OCI-LY1 (cell line): ENCODE results near the gene ABCA13.

ENCODE experiments used
- CTCF ChIP-seq: fragments of 200-600 bp; sonication (generic), shearing (Covaris generic); IDR thresholded peaks from 2 replicates; pipeline ENCODE4 v1.5.1; 2017; ENCODE audit warnings: mild to moderate bottlenecking, antibody characterized with exemption, low read length, moderate library complexity, mixed read lengths
- EZH2 ChIP-seq: fragments of 200-600 bp; sonication (generic), shearing (Covaris generic); IDR thresholded peaks from 2 replicates; pipeline ENCODE4 v1.8.0; 2017; ENCODE audit warnings: borderline replicate concordance, mixed run types, mild to moderate bottlenecking, antibody characterized with exemption, low read length, moderate library complexity, mixed read lengths

- TF ChIP-seq CTCF (no peak), EZH2 (no peak)
Measured at GRCh38 chr7:48472640-48473039, 301.4 kb downstream of the ABCA13 start.
